ENCODE results near the gene MAP3K9.
"Not testable (repeated sequence)": the region's sequence is repeated elsewhere in the genome, so short reads cannot be mapped to it uniquely, and the experiment has no call there.

The MAP3K9 gene

GRCh38 chr14:70809225-70810219 lies at the start of gene MAP3K9:
Gene MAP3K9 (minus strand): TSS chr14:70809513. CDS start chr14:70809171, 342 bp downstream.
- peak; percentile 64 for DNase-seq (ENCODE audit: low spot score)

DNA sequence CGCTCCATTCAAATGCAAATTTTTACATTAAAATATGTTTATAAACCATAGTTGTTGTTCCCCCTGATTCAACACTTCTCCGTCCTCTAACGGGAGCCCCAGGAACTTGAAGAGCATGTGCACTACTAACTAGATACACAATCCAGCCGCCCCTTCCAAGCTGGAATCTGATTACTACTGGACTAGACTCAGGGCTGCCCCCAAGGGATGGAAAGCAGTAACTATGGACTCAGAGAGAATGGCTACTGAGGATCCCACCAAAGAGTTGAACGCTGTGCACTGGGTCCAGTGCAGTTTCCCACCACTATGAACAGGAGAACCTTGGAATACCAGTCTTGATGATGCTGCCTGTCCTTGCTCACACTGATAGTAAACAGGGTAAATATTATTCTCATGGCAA lies 49.3 kb upstream of the MAP3K9 start:
- DNase-seq (ENCODE audit: low spot score), result no peak

- no peak for DNase-seq (ENCODE audit: low spot score)
Observed at GRCh38 chr14:70857496-70857890, 48.2 kb upstream of the MAP3K9 start.

- DNase-seq (ENCODE audit: low spot score), result no peak
Observed at GRCh38 chr14:70856851-70857495, 47.7 kb upstream of the MAP3K9 start.

- DNase-seq (ENCODE audit: low spot score), result no peak
Observed at GRCh38 chr14:70855486-70855885, 46.2 kb upstream of the MAP3K9 start.

- DNase-seq (ENCODE audit: low spot score), result not testable (repeated sequence)
Observed at GRCh38 chr14:70853658-70854057, 44.3 kb upstream of the MAP3K9 start.

DNA sequence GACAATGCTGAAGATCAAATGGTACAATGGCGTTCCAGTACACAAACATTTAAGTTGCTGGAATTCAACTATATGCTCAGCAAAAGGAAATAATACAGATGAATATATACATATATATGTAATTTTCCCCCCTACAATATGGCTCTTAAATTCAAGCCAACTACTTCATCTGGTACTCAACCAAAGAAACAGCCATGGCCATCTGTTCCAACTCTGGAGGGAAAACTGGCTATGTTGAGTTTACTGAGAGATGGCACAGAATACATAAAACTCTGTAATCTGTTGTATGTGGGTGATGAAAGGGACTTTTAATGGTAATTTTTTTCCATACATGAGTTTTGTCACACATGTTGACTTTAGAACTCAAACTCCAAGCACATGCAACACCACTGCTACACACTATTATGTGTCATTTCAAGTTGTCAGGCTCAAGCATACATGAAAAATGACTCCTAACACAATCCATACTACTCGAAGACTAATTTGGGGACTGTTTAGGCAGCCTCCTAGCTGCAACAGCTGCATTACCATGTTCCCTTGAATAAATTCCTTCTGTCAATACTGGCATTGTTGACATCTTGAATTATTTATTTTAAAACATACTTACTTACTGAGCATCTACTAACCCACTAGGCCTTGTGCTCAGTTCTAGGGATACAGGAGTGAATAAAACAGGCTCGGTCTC lies 38.2 kb upstream of the MAP3K9 start:
- DNase-seq (ENCODE audit: low spot score), result no peak

- DNase-seq (ENCODE audit: low spot score), result no peak
Observed at GRCh38 chr14:70845601-70846000, 36.3 kb upstream of the MAP3K9 start.

DNA sequence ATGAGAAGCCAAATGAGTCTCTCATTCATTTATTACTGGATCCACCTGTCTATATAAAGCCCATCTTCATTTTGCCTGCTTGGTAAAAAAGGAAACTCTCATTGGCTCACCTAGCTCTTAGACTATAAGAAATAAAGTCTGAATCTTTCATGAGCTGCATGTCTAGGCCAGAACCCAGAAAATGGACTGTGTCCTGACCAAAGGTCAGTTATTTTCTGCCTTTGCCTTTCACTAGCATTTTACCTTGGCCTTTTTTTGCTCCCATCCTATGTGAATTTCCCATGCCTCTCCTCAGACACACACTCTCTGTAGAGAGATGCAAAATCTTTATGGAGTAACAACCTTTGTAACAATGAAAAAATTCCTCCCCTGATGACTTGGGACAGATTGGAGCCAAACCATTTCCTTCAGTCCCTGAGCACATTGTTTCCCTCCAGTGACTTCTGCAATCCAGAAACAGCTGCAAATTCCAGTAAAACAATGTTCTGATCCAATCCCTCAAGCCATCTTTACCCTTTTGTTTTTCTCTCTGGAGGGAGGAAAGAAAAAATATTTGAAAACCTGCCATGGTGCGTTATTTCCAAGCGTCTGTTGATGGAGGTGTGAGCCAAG lies 33.6 kb upstream of the MAP3K9 start:
- no peak for DNase-seq (ENCODE audit: low spot score)

GRCh38 chr14:70838076-70838475 lies 28.8 kb upstream of the MAP3K9 start:
- no peak for DNase-seq (ENCODE audit: low spot score)

GRCh38 chr14:70836946-70837345 lies 27.6 kb upstream of the MAP3K9 start:
- no peak for DNase-seq (ENCODE audit: low spot score)

GRCh38 chr14:70833884-70834283 lies 24.6 kb upstream of the MAP3K9 start:
- DNase-seq (ENCODE audit: low spot score), result no peak

GRCh38 chr14:70832561-70833305 lies 23.4 kb upstream of the MAP3K9 start:
- DNase-seq (ENCODE audit: low spot score), result no peak

GRCh38 chr14:70830998-70831781 lies 21.9 kb upstream of the MAP3K9 start:
- DNase-seq (ENCODE audit: low spot score), result no peak

- no peak for DNase-seq (ENCODE audit: low spot score)
Observed at GRCh38 chr14:70828188-70828587, 18.9 kb upstream of the MAP3K9 start.

- no peak for DNase-seq (ENCODE audit: low spot score)
Observed at GRCh38 chr14:70827752-70828151, 18.4 kb upstream of the MAP3K9 start.

GRCh38 chr14:70827347-70827746 lies 18.0 kb upstream of the MAP3K9 start:
- DNase-seq (ENCODE audit: low spot score), result no peak

GRCh38 chr14:70823281-70823680 lies 14.0 kb upstream of the MAP3K9 start:
- no peak for DNase-seq (ENCODE audit: low spot score)

GRCh38 chr14:70822530-70823185 lies 13.3 kb upstream of the MAP3K9 start:
- no peak for DNase-seq (ENCODE audit: low spot score)

All from pons (tissue), 1 donor.